GM19025 (cell line): ENCODE data around the gene SLC44A1.
"Not testable (repeated sequence)": the region's sequence is repeated elsewhere in the genome, so short reads cannot be mapped to it uniquely, and the experiment has no call there.

Experiments used
- ATAC-seq: cut with Tn5 transposase; IDR thresholded peaks from one replicate; pipeline ENCODE4 v1.9.1; 2021; ENCODE audit warnings: mild to moderate bottlenecking, low read depth, moderate library complexity; ENCODE audit not compliant: unreplicated experiment

SLC44A1 gene

DNA sequence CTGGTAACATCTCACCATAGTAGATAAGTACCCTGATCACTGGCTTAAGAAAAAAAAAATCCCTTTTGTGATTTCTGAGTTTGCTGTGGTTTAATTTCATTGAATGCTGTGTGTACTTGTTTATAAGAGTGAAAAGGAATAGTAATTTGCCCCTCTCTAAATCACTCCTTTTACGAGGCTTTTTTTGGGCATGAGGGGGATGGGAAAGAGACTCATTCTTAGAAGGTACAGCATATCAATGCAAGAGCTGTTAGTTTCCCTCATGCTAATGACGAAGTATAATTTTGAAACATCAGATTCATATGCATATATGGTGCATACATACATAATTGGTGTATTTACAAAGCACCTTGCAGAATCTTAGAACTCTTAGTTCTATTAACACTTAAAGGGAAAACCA lies 2.4 kb upstream of the SLC44A1 start:
- ATAC-seq = no peak

DNA sequence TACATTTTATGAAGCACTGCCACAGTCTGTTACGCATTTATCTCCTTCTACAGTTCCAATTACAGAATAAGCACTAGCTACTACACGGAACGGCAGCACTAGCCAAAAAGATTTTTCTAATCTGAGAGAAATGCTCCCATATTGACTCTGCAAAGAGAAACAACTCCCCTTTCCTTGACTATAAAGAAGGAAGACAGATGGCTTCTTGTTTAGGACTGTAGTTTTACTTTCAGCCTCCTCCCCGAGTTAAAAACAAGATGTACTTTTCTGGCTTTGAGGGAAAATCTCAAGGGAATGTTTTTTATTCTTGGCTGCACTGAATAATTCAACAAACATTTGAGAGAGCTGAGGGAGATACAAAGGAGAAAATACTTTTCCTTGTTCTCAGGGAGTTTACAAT lies 1.9 kb upstream of the SLC44A1 start:
- no peak for ATAC-seq

DNA sequence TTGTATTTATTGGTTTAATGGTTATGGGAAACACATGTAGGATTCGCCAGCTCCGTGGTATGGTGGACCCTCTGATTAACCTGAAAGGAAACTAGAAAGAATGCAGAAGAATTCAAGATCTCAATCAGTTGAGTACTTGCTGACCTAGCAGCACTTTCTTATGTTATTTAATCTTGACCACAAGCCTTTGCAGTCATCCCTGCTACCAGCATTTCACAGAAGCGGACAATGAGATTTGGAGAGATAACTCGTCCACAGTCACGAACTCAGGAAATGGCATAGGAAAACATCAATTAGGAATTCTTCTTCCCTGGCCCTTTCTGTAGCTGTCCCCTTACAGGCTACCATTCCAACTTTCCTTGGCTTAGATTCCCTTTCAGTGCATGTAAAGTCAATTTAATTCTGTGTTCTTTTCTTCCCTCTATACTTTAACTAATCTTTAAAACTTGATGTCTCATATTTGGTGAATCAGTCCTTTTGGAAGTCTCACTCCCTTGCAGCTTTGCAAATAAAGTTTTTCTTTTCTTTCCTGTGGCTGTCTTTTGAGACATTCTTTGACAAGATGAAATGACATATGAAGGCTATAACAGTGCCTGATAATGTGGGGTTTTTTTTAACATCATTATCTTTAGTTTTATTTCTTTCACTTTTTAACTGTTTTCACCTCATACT lies 1.3 kb upstream of the SLC44A1 start:
- no peak for ATAC-seq

DNA sequence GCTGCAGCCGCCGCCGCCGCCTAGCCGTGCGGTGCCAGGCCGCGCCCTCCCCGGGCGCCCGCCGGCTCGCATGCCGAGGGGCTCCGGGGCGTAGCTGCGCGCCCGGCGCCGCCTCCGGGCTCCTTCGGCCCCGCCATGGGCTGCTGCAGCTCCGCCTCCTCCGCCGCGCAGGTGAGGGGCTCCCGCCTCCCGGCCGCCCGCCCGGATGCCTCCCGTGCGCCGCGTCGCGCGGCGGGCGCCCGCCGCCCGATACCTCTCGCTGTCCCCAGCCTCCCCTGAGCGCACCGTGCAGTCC lies 230 bp downstream of the SLC44A1 start:
- ATAC-seq = peak; percentile 50

DNA sequence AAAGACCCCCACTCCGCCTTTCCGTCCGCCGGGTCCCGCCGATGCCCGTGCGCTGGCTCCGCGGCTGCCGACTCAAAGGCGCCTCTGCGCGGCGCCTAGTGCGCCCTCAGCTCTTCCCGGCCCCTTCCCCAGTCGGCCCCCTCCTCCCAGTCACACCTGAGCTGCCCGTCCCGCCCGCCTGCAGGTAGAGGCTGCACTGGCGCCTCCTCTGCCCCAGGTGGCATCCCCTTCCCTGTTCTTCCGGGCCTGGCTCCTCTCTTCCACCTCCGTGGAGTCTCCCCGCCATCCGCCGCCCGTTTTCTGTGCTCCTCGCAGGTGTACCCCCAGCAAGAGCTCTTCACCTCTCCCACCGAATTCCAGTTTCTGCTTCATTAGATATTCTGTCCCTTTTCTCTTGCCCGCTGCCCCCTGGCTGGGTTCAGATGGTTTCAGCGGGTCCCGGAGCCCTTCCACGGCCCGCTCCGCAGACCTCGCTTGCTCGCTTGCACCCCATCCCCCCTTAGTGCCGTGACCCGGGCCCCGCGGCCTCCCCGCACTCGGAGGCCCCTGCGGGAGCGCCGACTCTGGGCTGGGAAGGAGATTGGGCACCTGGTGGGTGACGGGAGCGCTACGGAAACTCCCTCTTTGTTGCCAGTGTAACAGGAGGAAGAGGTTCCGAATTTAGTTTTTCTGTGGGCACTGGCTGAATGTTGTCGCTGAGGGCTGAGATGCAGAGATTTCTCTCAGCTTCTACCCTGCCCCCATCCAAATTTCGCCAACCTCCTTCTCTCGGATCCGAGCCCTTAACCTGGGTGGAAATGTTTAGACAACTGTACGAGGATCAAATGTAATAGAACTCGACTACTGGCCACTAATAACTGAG lies 809 bp downstream of the SLC44A1 start:
- no peak for ATAC-seq

DNA sequence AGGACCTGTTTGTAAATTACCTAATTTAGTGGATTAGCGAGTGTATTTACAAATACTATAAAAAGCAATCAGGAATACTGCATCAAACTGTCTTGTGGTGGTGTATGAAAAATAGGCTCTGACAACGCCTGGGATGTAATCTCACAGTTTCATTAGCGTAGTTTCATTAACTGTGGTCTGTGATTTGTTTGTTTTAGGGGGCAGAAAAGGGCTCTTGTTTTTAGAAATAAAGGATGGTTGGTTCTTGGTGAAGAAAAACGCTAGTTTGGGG lies 1.4 kb downstream of the SLC44A1 start:
- no peak for ATAC-seq

DNA sequence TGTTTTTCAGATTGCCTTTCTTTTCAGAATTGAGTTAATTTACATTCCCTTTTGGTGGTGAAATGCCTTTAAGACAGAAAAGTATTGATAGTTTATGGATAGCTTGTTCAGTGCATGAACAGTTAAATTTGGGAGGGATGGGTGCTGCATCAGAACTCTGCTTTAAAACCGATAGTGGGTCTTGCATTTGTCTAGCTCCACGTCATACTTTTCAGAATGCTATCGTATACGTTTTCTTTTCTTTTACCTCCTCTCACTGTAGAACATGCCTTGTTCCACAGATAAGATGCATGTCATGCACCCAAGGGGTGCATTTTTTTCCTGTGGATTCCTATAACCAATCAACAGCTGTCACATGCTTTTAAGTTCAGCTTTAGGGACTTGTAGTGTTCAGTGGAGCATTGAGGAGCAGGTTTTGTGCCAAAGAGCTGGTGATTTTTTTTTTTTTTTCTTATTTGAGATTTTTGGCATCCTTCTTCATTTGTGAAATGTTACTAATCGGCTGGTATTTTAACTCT lies 2.3 kb downstream of the SLC44A1 start:
- no peak for ATAC-seq

DNA sequence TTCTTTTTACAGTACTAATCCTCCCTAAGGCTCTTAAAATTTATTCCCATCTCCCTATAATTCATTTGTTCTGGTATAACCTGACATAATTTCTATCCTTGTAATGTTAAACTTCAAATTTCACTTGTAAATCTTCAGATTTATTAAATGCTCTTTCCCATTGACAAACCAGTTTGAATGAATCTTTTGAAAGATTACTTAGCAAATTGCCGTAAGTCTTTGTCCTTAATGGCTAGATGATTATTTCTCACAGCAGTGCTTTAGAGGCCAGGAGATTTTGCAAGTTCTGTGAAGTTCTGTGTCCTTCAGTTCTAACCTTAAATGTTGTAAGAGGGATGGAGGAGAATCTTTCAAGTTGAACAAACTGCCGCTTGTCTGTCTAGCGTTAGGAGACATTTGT lies 4.2 kb downstream of the SLC44A1 start:
- ATAC-seq = no peak

DNA sequence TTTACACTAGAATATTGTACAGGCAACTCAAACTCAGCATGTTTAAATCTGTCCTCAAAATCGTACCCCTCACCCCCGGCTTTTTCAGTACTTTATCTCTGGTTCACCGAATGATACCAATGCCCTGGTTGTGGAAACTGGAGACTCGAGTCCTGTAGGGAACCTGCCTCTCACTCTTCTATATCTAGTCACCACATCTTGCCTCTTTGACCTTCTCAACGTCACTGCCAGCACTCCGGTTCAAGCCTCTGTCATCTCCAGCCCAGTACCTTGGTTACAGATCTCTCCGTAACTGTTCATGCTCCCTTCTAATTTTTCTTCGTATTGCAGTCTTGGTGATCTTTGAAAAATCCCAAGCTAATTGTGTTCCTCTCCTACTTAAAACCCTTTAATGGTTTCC lies 6.7 kb downstream of the SLC44A1 start:
- ATAC-seq = no peak

DNA sequence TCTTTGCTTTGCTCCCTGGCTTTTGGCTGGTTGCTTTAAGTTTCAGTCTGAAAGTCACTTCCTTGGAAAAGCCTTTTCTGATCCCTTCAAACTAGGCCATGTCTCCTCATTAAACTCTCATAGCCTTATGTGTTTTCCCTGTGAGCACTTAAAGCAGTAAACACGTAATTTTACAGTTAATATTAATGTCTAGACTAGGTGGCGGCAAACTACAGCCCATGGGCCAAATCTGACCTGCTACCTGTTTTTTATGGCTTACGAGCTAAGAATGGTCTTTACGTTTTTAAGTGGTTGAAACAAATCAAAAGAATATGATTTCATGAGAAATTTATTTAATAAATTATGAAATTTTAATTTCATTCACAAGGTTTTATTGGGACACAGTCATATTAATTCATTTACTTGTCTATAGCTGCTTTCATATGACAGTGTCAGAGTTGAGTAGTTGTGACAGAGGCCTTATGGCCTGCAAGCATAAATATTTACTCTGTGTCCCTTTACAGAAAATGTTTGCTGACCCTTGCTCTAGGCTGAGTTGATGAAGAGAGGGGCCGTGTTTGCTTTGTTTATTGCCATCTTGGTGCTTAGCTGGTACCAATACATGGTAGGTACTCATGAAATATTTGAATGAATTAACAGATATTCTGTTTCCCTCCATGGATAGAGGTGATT lies 7.4 kb downstream of the SLC44A1 start:
- no peak for ATAC-seq

DNA sequence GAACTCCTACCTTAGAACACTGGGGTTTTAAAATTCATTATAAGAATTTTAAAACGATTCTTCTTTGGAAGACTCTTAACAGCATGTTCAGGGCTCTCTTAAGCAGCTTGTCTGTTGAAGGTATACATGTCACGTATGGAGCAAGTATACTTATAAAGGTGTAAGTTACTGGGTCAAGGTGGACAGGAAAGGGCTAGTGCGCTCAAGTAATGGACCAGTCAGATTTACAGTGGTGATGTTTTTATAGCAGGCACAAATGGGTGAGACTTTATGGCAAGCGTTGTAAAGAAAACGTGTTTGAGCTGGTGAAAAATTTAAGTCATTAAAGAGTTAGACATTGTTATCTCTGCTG lies 7.9 kb downstream of the SLC44A1 start:
- no peak for ATAC-seq

DNA sequence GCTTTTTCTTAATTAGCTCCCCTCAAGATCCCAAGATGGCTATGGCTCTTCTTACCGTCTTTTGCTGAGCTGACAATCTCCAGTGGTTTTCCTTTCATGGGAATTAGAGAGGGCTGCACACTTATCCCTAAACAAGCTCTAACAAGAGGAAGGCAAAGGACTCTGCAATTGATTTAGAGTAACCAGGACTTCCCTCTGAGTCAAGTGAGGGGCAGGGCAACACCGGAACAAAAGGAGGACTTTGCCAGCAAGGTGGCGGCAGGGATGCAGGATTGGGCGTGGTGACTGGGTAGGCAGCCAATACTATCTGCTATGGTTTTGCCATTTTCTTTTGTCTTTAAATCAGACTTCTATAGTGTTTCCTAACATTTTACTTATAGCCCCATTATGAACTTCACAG lies 9.8 kb downstream of the SLC44A1 start:
- no peak for ATAC-seq

DNA sequence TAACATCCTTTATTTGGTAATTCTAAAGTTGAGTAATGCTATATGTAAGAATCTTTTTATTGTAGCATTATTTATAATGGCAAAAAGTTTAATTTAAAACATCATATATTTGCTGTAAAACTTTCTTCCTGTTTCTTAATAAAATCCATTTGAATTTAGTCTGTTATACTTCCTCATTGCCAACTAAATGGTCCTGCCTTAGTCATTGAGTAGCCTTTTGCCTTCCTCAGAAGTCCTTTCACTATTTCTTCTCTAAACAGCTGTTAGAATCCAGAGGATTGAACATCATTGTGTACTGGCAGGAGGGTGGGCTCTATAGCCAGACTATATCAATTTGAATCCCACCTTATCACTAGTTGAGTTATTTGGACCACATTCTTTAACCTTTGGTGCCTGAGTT lies 11.0 kb downstream of the SLC44A1 start:
- no peak for ATAC-seq

DNA sequence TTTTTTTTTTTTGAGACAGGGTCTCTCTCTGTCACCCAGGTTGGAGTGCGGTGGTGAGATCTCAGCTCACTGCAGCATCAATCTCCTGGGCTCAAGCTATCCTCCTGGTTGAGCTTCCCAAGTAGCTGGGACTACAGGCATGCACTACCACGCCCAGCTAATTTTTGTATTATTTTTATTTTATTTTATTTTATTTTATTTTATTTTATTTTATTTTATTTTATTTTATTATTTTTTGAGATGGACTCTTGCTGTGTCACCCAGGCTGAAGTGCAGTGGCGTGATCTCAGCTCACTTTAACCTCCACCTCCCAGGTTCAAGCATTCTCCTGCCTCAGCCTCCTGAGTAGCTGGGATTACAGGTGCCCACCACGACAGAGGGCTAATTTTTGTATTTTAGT lies 12.1 kb downstream of the SLC44A1 start:
- ATAC-seq = not testable (repeated sequence)

DNA sequence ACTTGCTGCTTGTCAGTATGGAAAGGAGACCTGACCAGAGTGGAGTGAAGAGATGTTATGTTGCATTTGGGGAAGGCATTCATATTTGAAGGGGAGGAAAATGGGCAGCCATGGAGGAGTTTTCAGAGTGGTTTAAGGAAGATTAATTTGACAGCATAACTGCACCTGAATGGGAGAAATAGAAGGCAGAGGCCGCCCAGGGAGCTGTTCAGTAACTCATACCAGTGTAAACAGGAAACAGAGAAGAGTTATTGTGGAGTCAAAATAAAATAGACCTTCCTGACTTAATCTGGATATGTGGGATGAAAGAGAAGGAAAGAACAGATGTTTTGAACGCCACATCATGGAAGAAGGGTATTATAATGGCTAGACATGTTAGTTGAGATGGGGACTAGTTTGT lies 13.4 kb downstream of the SLC44A1 start:
- ATAC-seq = no peak

DNA sequence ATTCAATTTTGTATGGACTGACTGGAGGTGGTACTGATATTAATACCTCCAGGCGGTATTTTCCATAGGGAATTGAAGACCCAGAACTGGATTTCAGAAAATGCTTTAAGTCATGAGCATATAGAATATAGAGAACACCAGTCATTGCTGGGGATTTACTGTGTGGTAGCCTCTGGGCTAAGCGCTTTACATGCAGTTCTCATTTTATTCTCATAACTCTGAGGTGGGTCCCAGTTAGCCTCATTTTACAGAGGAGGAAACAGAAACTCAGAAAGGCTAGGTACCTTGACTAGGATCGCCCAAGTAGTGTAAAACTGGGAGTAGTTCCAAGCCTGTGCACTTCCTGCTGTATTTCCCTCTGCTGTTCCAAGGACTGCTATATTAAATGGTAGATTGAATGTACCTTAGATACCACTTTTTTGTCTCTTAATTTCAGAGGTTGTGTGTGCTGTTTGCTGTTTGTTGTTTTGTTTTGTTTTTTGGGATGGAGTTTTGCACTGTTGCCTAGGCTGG lies 13.8 kb downstream of the SLC44A1 start:
- no peak for ATAC-seq

DNA sequence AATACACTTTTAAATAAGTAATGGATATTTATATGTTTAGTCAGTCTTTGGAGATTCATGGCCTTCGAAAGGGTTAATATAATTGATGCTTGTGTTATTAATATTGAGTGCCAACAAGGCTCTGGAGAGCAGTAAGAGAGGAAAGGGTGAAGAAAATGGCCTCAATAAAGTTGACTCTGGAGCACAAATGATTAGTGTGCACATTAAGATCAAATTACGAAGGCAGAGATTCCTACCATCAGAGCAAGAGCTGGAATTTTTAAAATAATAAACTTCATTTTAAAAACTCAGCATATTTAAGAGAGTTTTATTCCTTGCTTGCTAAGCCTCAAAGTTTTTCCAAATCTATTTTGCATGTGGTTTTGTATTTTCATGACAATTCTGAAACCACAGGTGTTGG lies 14.8 kb downstream of the SLC44A1 start:
- no peak for ATAC-seq

DNA sequence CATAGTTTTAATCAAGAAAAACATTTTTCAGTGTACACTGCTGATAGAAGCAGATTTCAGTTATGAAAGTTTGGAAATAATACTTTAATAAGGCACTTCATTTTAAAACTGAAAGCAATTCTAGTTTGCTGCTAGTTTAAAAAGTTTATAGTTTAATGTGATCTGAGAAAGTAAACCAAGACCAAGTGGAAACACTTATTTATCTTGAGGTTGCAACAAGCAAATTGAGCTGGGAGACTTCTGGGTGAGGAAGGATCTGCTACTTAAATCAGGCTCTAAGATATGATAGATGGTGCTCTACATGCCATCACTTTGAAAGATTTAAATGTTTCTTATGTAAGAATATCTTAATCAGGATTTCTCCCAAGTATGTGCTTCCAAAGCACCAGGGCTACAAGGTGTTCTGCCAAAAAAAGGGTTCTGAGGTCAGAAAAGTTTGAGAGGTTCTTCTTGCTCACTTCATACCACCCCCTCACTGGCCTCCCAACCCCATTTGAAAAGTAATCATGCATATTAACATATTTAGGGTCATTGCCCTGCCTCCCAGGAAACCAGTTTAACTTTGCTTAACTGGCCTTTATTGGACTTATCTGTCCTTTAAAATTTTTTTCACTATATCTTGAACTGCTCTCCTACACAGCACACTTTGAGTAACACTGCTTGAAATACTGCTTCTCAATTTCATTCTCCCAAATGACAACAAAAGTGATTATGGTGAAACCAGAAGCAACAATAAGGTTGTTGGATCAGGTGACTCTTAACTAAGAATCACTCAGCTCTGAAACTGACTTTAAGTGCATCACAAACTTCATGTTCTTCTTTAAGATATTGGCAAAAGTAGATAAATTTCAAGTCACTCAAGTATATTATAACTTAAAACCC lies 15.5 kb downstream of the SLC44A1 start:
- no peak for ATAC-seq

DNA sequence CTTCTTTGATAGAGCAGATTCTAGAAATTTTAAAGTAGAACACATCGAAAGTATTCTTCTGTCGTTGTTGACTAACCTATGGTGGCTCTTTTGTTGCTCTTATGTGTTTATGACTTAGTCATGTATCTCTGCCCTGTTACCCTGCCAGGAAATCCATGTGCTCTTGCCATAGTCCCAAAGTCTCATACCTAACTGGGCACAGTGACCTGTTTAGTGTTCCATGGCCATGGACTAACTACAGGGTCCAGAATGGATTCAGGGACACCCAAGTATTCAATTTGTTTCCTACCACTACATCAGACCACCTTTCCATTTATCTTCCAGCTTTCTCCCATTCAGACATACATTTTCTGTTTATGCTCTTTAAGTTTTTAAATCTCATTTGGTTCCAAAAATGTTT lies 18.0 kb downstream of the SLC44A1 start:
- no peak for ATAC-seq

DNA sequence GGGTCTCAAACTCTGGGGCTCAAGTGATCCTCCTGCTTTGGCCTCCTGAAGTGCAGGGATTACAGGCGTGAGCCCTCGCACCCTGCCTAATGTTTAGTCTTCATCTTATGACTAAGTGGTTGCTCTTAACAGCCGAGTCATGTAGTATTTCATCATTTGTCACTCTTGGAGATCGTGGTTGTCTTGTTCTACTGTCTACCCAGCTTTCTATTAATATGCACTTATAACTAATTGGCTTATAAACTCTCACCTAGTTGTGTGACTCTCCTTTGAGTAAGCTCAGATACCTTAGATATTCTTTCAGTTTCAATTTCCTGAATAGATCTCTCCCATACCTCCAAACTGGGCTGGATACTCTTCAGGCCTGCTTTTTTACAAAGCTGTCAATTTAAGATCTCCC lies 19.9 kb downstream of the SLC44A1 start:
- no peak for ATAC-seq

DNA sequence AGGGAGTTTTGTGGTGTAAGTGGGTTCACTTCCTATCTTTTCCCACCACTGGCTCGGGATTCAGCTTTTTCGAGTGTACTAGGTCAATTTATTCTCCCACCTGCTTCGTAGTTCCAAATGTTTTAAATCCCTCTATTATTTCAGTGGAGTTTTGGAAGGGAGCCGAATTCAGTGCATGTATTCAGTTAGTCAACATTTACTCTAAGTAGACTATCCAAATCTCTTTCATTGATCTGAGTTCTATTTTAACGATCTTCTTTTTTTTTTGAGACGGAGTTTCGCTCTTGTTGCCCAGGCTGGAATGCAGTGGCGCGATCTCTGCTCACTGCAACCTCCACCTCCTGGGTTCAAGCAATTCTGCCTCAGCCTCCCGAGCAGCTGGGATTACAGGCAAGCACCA lies 23.8 kb downstream of the SLC44A1 start:
- ATAC-seq = not testable (repeated sequence)
